ENCODE data around the gene IGSF6. TPM values are rescaled to one million over a fixed set of nuclear protein-coding genes. Genes with fewer than 3 reads are reported as not detected.
"Not testable (repeated sequence)": the region's sequence is repeated elsewhere in the genome, so short reads cannot be mapped to it uniquely, and the experiment has no call there.

Gene IGSF6
- total RNA-seq, 1 donor from 2014 or later: 3.6 TPM

DNA sequence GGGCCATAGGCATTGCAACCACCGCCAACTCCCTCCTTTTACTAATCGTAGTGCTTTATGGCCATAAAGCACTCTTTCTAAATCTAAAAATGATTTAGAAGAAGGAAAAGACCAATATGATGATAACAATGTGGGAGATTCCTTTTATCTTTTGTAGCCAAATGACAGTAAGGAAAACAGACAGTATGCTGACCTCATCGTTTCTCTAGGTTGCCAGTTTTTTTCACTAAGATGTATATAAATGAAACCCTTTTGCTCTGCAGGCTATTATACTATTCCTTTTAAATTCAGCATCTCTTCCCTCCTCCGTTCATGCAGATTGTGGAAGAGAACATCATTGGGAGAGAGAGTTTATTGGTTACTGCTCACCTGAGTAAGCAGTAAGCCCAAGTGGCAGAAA is 36.7 kb upstream of the IGSF6 start:
- no peak overlapping the region for H3K27ac ChIP-seq (replicated peaks)
- DNase-seq: no peak

DNA sequence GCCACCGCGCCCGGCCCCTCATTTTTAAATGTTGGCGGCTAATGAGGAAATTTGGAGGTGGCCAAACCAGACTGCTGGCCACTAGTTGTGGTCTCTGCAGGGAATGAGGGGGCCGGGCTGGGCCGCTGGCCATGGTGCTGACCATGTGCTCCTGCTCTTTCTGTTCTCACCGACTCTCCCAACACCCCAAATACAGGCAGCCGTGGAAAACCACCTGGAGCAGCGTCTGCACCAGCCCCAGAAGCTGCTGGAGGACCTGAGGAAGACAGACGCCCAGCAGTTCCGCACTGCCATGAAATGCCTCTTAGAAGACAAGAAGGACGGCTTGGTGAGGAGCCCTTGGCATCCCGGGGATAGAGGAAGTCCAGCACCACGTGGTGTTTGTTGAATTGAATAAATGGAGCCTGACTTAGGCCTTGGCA is 32.6 kb upstream of the IGSF6 start:
- Histone ChIP-seq H3K36me3 (no peaks in the 10 kb centered on the region), H3K9me3 (replicated peaks) (peaks cover 10% of the 10 kb centered on the region), H3K27me3 (ENCODE audit: low read depth) (peaks cover 55% of the 10 kb centered on the region), H3K27ac (replicated peaks) (no peak overlapping the region), H3K4me1 (no peaks in the 10 kb centered on the region), H3K4me3 (no peak overlapping the region)
- no peak for DNase-seq
- intact Hi-C loops (cut with micrococcal nuclease): no loop called here
- TF ChIP-seq, protein P1, sequence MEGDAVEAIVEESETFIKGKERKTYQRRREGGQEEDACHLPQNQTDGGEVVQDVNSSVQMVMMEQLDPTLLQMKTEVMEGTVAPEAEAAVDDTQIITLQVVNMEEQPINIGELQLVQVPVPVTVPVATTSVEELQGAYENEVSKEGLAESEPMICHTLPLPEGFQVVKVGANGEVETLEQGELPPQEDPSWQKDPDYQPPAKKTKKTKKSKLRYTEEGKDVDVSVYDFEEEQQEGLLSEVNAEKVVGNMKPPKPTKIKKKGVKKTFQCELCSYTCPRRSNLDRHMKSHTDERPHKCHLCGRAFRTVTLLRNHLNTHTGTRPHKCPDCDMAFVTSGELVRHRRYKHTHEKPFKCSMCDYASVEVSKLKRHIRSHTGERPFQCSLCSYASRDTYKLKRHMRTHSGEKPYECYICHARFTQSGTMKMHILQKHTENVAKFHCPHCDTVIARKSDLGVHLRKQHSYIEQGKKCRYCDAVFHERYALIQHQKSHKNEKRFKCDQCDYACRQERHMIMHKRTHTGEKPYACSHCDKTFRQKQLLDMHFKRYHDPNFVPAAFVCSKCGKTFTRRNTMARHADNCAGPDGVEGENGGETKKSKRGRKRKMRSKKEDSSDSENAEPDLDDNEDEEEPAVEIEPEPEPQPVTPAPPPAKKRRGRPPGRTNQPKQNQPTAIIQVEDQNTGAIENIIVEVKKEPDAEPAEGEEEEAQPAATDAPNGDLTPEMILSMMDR (IDR thresholded peaks at IDR 0.05; ENCODE audit: borderline replicate concordance): no peak

More for the DNA sequence above, 36.7 kb upstream of the IGSF6 start:
- H3K36me3 ChIP-seq: no peaks in the 10 kb centered on the region
- H3K4me1 ChIP-seq: no peaks in the 10 kb centered on the region
- intact Hi-C loops (cut with micrococcal nuclease): no loop called here
- H3K9me3 ChIP-seq (replicated peaks): peaks cover 10% of the 10 kb centered on the region
- TF ChIP-seq, protein P1 (IDR thresholded peaks at IDR 0.05; ENCODE audit: borderline replicate concordance): no peak
- no peak overlapping the region for H3K4me3 ChIP-seq
- peaks cover 29% of the 10 kb centered on the region for H3K27me3 ChIP-seq (ENCODE audit: low read depth)

DNA sequence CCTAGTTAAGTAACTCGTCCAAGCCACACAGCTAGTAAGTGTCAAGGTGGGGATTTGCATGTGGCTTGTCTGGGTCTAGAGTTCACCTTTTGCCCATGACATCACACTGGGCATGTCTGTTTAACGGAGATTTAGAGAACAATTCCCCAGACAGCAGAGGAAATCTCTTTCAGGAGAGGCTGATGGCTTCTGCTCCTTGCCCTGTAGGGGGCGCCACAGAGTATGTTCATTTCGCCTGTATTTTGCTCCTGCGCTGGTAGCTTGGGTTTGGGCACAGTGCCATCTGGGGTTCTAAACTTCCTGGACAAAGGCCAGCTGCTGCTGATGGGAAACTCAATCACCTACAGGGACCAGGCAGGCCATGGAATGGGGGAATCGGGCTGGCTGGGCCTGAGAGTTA is 31.8 kb upstream of the IGSF6 start:
- peaks cover 10% of the 10 kb centered on the region for H3K9me3 ChIP-seq (replicated peaks)
- H3K4me1 ChIP-seq: no peaks in the 10 kb centered on the region
- peaks cover 59% of the 10 kb centered on the region for H3K27me3 ChIP-seq (ENCODE audit: low read depth)
- H3K27ac ChIP-seq (replicated peaks): no peak overlapping the region
- no peak for DNase-seq
- intact Hi-C loops (cut with micrococcal nuclease): no loop called here
- TF ChIP-seq, protein P1 (IDR thresholded peaks at IDR 0.05; ENCODE audit: borderline replicate concordance): peak; percentile 29
- no peaks in the 10 kb centered on the region for H3K36me3 ChIP-seq
- H3K4me3 ChIP-seq: no peak overlapping the region

DNA sequence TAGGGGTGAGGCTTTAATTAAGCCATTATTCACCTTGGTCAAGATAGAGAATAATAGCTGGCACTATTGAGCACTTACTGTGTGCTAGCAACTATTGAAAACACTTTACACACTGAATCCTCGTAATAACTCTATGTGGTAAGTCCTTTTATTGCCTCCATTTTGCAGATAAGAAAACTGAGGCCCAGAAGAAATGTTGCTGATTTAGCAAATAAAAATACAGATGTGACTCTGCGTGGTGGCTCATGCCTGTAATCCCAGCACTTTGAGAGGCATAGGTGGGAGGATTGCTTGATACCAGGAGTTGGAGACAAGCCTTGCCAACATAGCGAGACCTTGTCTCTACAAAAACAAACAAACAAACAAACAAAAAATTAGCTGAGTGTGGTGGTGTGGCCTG is 30.8 kb upstream of the IGSF6 start:
- intact Hi-C loops (cut with micrococcal nuclease): no loop called here
- DNase-seq: no peak
- Histone ChIP-seq H3K27me3 (ENCODE audit: low read depth) (peaks cover 69% of the 10 kb centered on the region), H3K36me3 (no peaks in the 10 kb centered on the region), H3K9me3 (replicated peaks) (peaks cover 2% of the 10 kb centered on the region), H3K4me3 (no peak overlapping the region), H3K4me1 (no peaks in the 10 kb centered on the region), H3K27ac (replicated peaks) (no peak overlapping the region)
- TF ChIP-seq, protein P1 (IDR thresholded peaks at IDR 0.05; ENCODE audit: borderline replicate concordance): no peak

DNA sequence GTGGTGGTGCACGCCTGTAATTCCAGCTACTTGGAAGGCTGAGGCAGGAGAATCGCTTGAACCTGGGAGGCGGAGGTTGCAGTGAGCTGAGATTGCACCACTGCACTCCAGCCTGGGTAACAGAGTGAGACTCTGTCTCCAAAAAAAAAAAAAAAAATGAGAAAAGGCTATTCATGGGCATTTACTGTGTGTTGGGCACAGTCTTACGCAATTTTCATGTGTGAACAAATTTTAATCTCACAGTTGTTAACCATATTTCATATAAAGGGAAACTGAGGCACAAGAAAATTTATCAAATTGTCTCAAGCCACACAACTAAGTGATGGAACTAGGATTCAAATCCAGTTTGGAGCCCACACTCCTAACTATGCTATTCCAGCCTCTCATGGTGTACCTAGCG is 28.3 kb upstream of the IGSF6 start:
- DNase-seq; H3K9me3 ChIP-seq (replicated peaks); H3K4me3 ChIP-seq; H3K4me1 ChIP-seq; intact Hi-C loops (cut with micrococcal nuclease); H3K36me3 ChIP-seq; H3K27ac ChIP-seq (replicated peaks): not testable (repeated sequence)
- peaks cover 75% of the 10 kb centered on the region for H3K27me3 ChIP-seq (ENCODE audit: low read depth)

DNA sequence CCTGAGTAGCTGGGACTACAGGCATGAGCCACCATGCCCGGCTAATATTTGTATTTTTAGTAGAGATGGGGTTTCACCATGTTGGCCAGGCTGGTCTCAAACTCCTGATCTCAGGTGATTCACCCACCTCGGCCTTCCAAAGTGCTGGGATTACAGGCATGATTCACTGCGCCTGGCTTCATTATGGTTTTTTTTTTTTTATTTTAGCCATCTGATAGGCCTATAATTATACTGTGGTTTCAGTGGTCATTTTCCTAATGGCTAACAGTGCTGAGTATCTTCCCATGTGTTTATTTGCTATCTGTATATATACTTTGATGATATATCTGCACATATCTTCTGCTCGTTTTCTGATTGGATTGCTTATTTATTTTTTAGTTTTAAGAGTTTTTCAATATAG is 22.0 kb upstream of the IGSF6 start:
- H3K4me1 ChIP-seq; DNase-seq; intact Hi-C loops (cut with micrococcal nuclease); H3K36me3 ChIP-seq; H3K4me3 ChIP-seq; H3K27ac ChIP-seq (replicated peaks): not testable (repeated sequence)
- Histone ChIP-seq H3K9me3 (replicated peaks) (peaks cover 22% of the 10 kb centered on the region), H3K27me3 (ENCODE audit: low read depth) (peaks cover 40% of the 10 kb centered on the region)

DNA sequence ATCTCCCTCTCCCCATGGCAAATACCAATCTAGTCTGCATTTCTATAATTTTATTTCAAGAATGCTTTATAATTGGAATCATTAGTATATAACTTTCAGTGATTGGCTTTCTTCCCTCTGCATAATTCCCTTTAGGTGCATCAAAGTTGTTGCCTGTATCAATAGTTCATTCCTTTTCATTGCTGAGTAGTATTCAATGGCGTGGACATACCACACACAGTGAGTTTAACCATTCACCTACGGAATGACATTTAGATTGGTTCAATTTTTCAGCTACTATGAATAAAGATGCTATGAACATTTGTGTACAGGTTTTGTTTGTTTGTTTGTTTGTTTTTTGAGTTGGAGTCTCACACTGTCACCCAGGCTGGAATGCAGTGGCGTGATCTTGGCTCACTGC is 21.1 kb upstream of the IGSF6 start:
- Histone ChIP-seq H3K27me3 (ENCODE audit: low read depth) (peaks cover 36% of the 10 kb centered on the region), H3K27ac (replicated peaks) (no peak overlapping the region), H3K4me3 (no peak overlapping the region), H3K36me3 (no peaks in the 10 kb centered on the region), H3K4me1 (no peaks in the 10 kb centered on the region), H3K9me3 (replicated peaks) (peaks cover 22% of the 10 kb centered on the region)
- DNase-seq: no peak
- intact Hi-C loops (cut with micrococcal nuclease): no loop called here
- TF ChIP-seq, protein P1 (IDR thresholded peaks at IDR 0.05; ENCODE audit: borderline replicate concordance): no peak
